Measurements from ENCODE around the gene WAPL.

DNA sequence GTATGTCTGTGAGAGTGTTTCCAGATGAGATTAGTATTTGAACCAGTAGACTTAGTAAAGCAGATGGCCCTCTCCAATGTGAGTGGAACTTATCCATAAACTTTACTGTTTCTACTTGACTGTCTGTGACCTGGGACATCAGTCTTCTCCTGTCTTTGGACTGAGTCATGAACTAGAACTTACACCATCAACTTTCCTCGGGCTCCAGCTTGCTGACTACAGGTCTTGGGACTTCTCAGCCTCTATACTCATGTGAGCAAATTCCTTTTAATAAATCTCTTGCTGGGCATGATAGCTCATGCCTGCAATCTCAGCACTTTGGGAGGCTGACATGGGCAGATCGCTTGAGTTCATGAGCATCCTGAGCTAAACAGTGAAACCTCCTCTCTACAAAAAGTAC, 25.7 kb upstream of the WAPL start:
- TF ChIP-seq, protein P1, sequence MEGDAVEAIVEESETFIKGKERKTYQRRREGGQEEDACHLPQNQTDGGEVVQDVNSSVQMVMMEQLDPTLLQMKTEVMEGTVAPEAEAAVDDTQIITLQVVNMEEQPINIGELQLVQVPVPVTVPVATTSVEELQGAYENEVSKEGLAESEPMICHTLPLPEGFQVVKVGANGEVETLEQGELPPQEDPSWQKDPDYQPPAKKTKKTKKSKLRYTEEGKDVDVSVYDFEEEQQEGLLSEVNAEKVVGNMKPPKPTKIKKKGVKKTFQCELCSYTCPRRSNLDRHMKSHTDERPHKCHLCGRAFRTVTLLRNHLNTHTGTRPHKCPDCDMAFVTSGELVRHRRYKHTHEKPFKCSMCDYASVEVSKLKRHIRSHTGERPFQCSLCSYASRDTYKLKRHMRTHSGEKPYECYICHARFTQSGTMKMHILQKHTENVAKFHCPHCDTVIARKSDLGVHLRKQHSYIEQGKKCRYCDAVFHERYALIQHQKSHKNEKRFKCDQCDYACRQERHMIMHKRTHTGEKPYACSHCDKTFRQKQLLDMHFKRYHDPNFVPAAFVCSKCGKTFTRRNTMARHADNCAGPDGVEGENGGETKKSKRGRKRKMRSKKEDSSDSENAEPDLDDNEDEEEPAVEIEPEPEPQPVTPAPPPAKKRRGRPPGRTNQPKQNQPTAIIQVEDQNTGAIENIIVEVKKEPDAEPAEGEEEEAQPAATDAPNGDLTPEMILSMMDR (IDR thresholded peaks at IDR 0.05; ENCODE audit: insufficient read depth, low read depth, low read length): no peak
- no peak for TF ChIP-seq EZH2 (IDR thresholded peaks at IDR 0.05; ENCODE audit: insufficient read depth, low read length)
